Measurements from ENCODE around the gene ESF1. TPM values are rescaled to one million over a fixed set of nuclear protein-coding genes. Genes with fewer than 3 reads are reported as not detected.
A peak's percentile ranks its signal among the peaks of the same experiment; 100 is the strongest.

Gene ESF1
- total RNA-seq, 1 experiment from 2014 or later, result 28.7 TPM

DNA sequence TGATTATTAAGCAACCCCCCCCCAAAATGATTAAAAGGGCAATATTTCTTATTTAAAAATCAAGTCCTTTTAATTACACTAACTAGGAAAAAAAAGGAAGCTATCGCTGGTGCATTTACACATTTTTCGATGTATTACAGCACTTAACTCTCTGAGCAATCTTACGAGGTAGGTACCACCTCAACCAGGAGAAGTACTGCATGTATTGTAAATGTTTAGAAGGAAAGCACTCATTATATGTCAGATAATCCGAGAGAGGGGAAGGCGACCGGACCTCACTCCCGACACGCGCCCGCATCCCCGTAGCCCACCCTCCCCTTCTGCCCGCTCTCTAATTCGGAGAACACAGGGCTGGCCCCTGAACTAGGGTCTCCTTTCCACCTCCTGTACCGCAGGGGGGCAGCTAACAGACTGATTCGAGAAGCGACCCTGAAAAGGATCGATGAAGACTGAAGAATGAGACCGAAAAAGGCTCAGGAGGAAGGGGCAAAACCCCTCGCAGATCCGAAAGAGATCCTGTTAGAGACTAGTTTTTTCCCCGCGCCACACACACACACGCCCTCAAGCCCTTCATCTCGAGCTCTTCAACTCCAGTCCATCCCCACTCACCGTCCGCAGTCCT is 337 bp downstream of the ESF1 start (continued):
- TF ChIP-seq, protein P1, sequence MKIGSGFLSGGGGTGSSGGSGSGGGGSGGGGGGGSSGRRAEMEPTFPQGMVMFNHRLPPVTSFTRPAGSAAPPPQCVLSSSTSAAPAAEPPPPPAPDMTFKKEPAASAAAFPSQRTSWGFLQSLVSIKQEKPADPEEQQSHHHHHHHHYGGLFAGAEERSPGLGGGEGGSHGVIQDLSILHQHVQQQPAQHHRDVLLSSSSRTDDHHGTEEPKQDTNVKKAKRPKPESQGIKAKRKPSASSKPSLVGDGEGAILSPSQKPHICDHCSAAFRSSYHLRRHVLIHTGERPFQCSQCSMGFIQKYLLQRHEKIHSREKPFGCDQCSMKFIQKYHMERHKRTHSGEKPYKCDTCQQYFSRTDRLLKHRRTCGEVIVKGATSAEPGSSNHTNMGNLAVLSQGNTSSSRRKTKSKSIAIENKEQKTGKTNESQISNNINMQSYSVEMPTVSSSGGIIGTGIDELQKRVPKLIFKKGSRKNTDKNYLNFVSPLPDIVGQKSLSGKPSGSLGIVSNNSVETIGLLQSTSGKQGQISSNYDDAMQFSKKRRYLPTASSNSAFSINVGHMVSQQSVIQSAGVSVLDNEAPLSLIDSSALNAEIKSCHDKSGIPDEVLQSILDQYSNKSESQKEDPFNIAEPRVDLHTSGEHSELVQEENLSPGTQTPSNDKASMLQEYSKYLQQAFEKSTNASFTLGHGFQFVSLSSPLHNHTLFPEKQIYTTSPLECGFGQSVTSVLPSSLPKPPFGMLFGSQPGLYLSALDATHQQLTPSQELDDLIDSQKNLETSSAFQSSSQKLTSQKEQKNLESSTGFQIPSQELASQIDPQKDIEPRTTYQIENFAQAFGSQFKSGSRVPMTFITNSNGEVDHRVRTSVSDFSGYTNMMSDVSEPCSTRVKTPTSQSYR (CRISPR knock-in tag; IDR thresholded peaks at IDR 0.05), result no peak
- TF ChIP-seq KAT7 (CRISPR knock-in tag; IDR thresholded peaks at IDR 0.05; ENCODE audit: borderline replicate concordance), result 0 out of 2 replicates have a peak, but pooled peaks have one; percentile 39
- TF ChIP-seq, protein P2, sequence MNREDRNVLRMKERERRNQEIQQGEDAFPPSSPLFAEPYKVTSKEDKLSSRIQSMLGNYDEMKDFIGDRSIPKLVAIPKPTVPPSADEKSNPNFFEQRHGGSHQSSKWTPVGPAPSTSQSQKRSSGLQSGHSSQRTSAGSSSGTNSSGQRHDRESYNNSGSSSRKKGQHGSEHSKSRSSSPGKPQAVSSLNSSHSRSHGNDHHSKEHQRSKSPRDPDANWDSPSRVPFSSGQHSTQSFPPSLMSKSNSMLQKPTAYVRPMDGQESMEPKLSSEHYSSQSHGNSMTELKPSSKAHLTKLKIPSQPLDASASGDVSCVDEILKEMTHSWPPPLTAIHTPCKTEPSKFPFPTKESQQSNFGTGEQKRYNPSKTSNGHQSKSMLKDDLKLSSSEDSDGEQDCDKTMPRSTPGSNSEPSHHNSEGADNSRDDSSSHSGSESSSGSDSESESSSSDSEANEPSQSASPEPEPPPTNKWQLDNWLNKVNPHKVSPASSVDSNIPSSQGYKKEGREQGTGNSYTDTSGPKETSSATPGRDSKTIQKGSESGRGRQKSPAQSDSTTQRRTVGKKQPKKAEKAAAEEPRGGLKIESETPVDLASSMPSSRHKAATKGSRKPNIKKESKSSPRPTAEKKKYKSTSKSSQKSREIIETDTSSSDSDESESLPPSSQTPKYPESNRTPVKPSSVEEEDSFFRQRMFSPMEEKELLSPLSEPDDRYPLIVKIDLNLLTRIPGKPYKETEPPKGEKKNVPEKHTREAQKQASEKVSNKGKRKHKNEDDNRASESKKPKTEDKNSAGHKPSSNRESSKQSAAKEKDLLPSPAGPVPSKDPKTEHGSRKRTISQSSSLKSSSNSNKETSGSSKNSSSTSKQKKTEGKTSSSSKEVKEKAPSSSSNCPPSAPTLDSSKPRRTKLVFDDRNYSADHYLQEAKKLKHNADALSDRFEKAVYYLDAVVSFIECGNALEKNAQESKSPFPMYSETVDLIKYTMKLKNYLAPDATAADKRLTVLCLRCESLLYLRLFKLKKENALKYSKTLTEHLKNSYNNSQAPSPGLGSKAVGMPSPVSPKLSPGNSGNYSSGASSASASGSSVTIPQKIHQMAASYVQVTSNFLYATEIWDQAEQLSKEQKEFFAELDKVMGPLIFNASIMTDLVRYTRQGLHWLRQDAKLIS (CRISPR knock-in tag; IDR thresholded peaks at IDR 0.05; ENCODE audit: borderline replicate concordance), result peak; percentile 55; the same call in 1 of the 2 replicates
- no peak for TF ChIP-seq NR3C1 (CRISPR knock-in tag; conservative IDR thresholded peaks at IDR 0.05; ENCODE audit: low read depth)
- TF ChIP-seq, protein P3, sequence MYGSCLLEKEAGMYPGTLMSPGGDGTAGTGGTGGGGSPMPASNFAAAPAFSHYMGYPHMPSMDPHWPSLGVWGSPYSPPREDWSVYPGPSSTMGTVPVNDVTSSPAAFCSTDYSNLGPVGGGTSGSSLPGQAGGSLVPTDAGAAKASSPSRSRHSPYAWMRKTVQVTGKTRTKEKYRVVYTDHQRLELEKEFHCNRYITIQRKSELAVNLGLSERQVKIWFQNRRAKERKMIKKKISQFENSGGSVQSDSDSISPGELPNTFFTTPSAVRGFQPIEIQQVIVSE (CRISPR knock-in tag; IDR thresholded peaks at IDR 0.05; ENCODE audit: borderline replicate concordance), result no peak
- no peak for TF ChIP-seq HMGA2 (CRISPR knock-in tag; IDR thresholded peaks at IDR 0.05)
- no peak for TF ChIP-seq JUN (CRISPR knock-in tag; IDR thresholded peaks at IDR 0.05)
- TF ChIP-seq RORB (CRISPR knock-in tag; IDR thresholded peaks at IDR 0.05), result no peak

DNA sequence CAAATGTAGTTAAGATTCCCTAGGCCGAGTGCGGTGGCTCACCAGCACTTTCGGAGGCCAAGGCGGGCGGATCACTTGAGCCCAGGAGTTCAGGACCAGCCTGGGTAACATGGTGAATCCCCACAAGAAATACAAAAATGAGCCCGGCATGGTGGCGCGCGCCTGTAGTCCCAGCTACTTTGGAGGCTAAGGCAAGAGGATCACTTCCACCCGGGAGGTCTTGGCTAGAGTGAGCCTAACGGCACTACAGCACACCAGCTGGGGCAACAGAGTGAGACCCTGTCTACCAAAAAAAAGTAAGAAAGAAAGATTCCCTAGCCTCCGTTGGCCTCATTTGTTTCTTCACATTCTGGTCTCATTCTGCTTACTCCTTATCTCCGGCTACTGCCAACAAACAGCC is 1.2 kb downstream of the ESF1 start:
- peaks cover 22% of the 10 kb centered on the region for H3K4me1 Mint-ChIP-seq
- peak overlapping the region; percentile 99 for H3K4me3 Mint-ChIP-seq
- DNase-seq (ENCODE audit: low spot score) (no peak), ATAC-seq (no peak)
- no peak overlapping the region for H3K27ac Mint-ChIP-seq
- TF ChIP-seq IRF2 (CRISPR knock-in tag; IDR thresholded peaks at IDR 0.05; ENCODE audit: borderline replicate concordance, low read depth) (no peak), ZNF121 (CRISPR knock-in tag; IDR thresholded peaks at IDR 0.05) (peak; percentile 77; the same call in 1 of the 2 replicates)
- ChIA-PET POLR2A (interaction anchor here (0.6 kb wide), 1 partner anchor 13 kb away, joined by 4 read pairs; no protein-coding TSS in a partner anchor), CTCF (interaction anchor here (2.1 to 2.6 kb wide), 2 partner anchors 12 to 173 kb away, joined by 11 to 16 read pairs; no protein-coding TSS in a partner anchor)
- H3K27me3 Mint-ChIP-seq (ENCODE audit: low read depth), result no peaks in the 10 kb centered on the region
- H3K36me3 Mint-ChIP-seq, result peaks cover 41% of the 10 kb centered on the region
- H3K9me3 Mint-ChIP-seq, result no peaks in the 10 kb centered on the region

DNA sequence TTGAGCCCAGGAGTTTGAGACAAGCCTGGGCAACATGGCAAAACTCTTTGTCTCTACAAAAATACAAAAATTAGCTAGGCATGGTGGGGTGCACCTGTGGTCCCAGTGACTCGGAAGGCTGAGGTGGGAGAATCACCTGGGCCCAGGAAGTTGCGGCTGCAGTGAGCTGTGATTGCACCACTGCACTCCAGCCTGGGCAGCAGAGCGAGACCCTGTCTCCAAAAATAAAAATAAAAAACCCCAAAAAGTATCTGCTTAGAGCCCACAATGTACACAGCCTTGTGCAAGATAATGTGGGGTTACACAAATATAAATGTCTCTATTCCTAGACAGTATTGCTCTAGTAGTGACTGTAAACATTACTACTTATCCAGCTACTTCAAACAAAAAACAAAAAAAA is 5.9 kb downstream of the ESF1 start:
- TF ChIP-seq SMAD3 (CRISPR knock-in tag; IDR thresholded peaks at IDR 0.05; ENCODE audit: borderline replicate concordance), result no peak
- no peak for TF ChIP-seq MYBL2 (CRISPR knock-in tag; IDR thresholded peaks at IDR 0.05)
- TF ChIP-seq JAZF1 (CRISPR knock-in tag; IDR thresholded peaks at IDR 0.05), result no peak
- TF ChIP-seq, protein P4, sequence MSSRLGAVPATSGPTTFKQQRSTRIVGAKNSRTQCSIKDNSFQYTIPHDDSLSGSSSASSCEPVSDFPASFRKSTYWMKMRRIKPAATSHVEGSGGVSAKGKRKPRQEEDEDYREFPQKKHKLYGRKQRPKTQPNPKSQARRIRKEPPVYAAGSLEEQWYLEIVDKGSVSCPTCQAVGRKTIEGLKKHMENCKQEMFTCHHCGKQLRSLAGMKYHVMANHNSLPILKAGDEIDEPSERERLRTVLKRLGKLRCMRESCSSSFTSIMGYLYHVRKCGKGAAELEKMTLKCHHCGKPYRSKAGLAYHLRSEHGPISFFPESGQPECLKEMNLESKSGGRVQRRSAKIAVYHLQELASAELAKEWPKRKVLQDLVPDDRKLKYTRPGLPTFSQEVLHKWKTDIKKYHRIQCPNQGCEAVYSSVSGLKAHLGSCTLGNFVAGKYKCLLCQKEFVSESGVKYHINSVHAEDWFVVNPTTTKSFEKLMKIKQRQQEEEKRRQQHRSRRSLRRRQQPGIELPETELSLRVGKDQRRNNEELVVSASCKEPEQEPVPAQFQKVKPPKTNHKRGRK (CRISPR knock-in tag; IDR thresholded peaks at IDR 0.05; ENCODE audit: borderline replicate concordance), result no peak
- Mint-ChIP-seq H3K4me3 (no peak overlapping the region), H3K27ac (no peak overlapping the region), H3K4me1 (0 out of 2 replicates have a peak, but pooled peaks cover 3% of the 10 kb centered on the region), H3K27me3 (ENCODE audit: low read depth) (no peaks in the 10 kb centered on the region), H3K9me3 (no peaks in the 10 kb centered on the region), H3K36me3 (peaks cover 62% of the 10 kb centered on the region)
- no peak for DNase-seq (ENCODE audit: low spot score)
- ATAC-seq, result no peak
- POLR2A ChIA-PET, result no interaction called here
- CTCF ChIA-PET, result no interaction called here
